ENCODE results near the gene CDH13. TPM values are rescaled to one million over a fixed set of nuclear protein-coding genes. Genes with fewer than 3 reads are reported as not detected.

The CDH13 gene
- total RNA-seq, 1 experiment from 2014 or later = 0.56 TPM

- Histone ChIP-seq H3K27me3 (ENCODE audit: low read length) (no peaks in the 10 kb centered on the region), H3K9me3 (ENCODE audit: low read length) (no peaks in the 10 kb centered on the region), H3K79me2 (ENCODE audit: low read length) (no peaks in the 10 kb centered on the region), H3K27ac (ENCODE audit: low read length) (no peak overlapping the region), H2AFZ (ENCODE audit: low read length) (no peak overlapping the region), H3K9ac (ENCODE audit: low read length) (no peak overlapping the region), H3K36me3 (ENCODE audit: insufficient read depth, low read length) (no peaks in the 10 kb centered on the region), H4K20me1 (ENCODE audit: insufficient read depth, low read depth, low read length) (no peaks in the 10 kb centered on the region), H3K9me2 (replicated peaks; ENCODE audit: insufficient read depth, low read length) (no peaks in the 10 kb centered on the region), H3K4me2 (ENCODE audit: low read depth, low read length, poor library complexity, severe bottlenecking) (no peak overlapping the region), H3K4me3 (ENCODE audit: low read length) (no peak overlapping the region), H3K4me1 (ENCODE audit: low read length) (peaks cover 22% of the 10 kb centered on the region)
- DNase-seq = no peak
These were observed 1211.4 kb downstream of the CDH13 start for GRCh38 chr16:83838151-83838550.

GRCh38 chr16:83839561-83839960 is 1212.8 kb downstream of the CDH13 start:
- H3K27ac ChIP-seq (ENCODE audit: low read length) = no peak overlapping the region
- H3K4me2 ChIP-seq (ENCODE audit: low read depth, low read length, poor library complexity, severe bottlenecking) = no peak overlapping the region

DNA sequence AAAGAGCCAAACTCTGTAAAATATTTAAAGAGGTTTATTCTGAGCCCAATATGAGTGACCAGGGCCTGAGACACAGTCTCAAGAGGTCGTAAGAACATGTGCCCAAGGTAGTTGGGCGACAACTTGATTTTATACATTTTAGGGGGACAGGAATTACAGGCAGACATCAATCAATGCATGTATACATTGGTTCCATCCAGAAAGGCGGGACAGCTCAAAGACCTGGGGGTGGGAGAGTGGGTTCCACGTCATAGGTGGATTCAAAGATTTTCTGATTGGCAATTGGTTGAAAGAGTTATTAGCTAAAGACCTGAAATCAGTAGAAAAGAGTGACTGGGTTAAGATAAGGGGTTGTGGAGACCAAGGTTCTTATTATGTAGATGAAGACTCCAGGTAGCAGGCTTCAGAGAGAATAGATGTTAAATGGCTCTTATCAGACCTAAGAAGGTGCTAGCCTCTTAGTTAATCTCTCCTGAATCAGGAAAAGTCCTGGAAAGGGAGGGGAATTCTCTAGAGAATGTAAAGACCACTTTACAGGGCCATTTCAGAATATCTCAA is 1213.4 kb downstream of the CDH13 start:
- Histone ChIP-seq H3K36me3 (ENCODE audit: insufficient read depth, low read length) (no peaks in the 10 kb centered on the region), H3K27ac (ENCODE audit: low read length) (no peak overlapping the region), H3K4me3 (ENCODE audit: low read length) (no peak overlapping the region), H3K79me2 (ENCODE audit: low read length) (no peaks in the 10 kb centered on the region), H3K27me3 (ENCODE audit: low read length) (no peaks in the 10 kb centered on the region), H4K20me1 (ENCODE audit: insufficient read depth, low read depth, low read length) (no peaks in the 10 kb centered on the region), H3K9me3 (ENCODE audit: low read length) (no peaks in the 10 kb centered on the region), H2AFZ (ENCODE audit: low read length) (no peak overlapping the region), H3K4me2 (ENCODE audit: low read depth, low read length, poor library complexity, severe bottlenecking) (no peak overlapping the region), H3K4me1 (ENCODE audit: low read length) (peaks cover 42% of the 10 kb centered on the region), H3K9me2 (replicated peaks; ENCODE audit: insufficient read depth, low read length) (no peaks in the 10 kb centered on the region), H3K9ac (ENCODE audit: low read length) (no peak overlapping the region)
- DNase-seq = no peak

More at GRCh38 chr16:83839561-83839960, 1212.8 kb downstream of the CDH13 start:
- Histone ChIP-seq H4K20me1 (ENCODE audit: insufficient read depth, low read depth, low read length) (no peaks in the 10 kb centered on the region), H3K4me1 (ENCODE audit: low read length) (peaks cover 36% of the 10 kb centered on the region), H3K79me2 (ENCODE audit: low read length) (no peaks in the 10 kb centered on the region), H3K36me3 (ENCODE audit: insufficient read depth, low read length) (no peaks in the 10 kb centered on the region), H3K9ac (ENCODE audit: low read length) (no peak overlapping the region), H3K4me3 (ENCODE audit: low read length) (no peak overlapping the region), H3K27me3 (ENCODE audit: low read length) (no peaks in the 10 kb centered on the region), H3K9me2 (replicated peaks; ENCODE audit: insufficient read depth, low read length) (no peaks in the 10 kb centered on the region), H2AFZ (ENCODE audit: low read length) (no peak overlapping the region), H3K9me3 (ENCODE audit: low read length) (no peaks in the 10 kb centered on the region)
- no peak for DNase-seq

- Histone ChIP-seq H3K4me2 (ENCODE audit: low read depth, low read length, poor library complexity, severe bottlenecking) (peak overlapping the region; percentile 83), H3K36me3 (ENCODE audit: insufficient read depth, low read length) (no peaks in the 10 kb centered on the region), H2AFZ (ENCODE audit: low read length) (no peak overlapping the region), H3K27me3 (ENCODE audit: low read length) (no peaks in the 10 kb centered on the region), H3K9me3 (ENCODE audit: low read length) (no peaks in the 10 kb centered on the region), H3K4me1 (ENCODE audit: low read length) (peaks cover 44% of the 10 kb centered on the region), H4K20me1 (ENCODE audit: insufficient read depth, low read depth, low read length) (no peaks in the 10 kb centered on the region), H3K79me2 (ENCODE audit: low read length) (no peaks in the 10 kb centered on the region), H3K27ac (ENCODE audit: low read length) (peak overlapping the region; percentile 94), H3K9me2 (replicated peaks; ENCODE audit: insufficient read depth, low read length) (no peaks in the 10 kb centered on the region), H3K9ac (ENCODE audit: low read length) (peak overlapping the region; percentile 22), H3K4me3 (ENCODE audit: low read length) (peak overlapping the region; percentile 58; the same call in 1 of the 2 replicates)
- peak; percentile 55 for DNase-seq
These were observed 1215.5 kb downstream of the CDH13 start for GRCh38 chr16:83842291-83842690.

GRCh38 chr16:83842756-83843507 is 1216.2 kb downstream of the CDH13 start:
- H3K9me2 ChIP-seq (replicated peaks; ENCODE audit: insufficient read depth, low read length) = no peaks in the 10 kb centered on the region
- H3K27me3 ChIP-seq (ENCODE audit: low read length) = no peaks in the 10 kb centered on the region
- peak; percentile 97 for DNase-seq
- H4K20me1 ChIP-seq (ENCODE audit: insufficient read depth, low read depth, low read length) = no peaks in the 10 kb centered on the region
- no peaks in the 10 kb centered on the region for H3K79me2 ChIP-seq (ENCODE audit: low read length)
- peaks cover 51% of the 10 kb centered on the region for H3K4me1 ChIP-seq (ENCODE audit: low read length)
- H3K9ac ChIP-seq (ENCODE audit: low read length) = peak overlapping the region; percentile 60
- H3K9me3 ChIP-seq (ENCODE audit: low read length) = no peaks in the 10 kb centered on the region
- H3K27ac ChIP-seq (ENCODE audit: low read length) = peak overlapping the region; percentile 94
- H2AFZ ChIP-seq (ENCODE audit: low read length) = no peak overlapping the region
- H3K4me3 ChIP-seq (ENCODE audit: low read length) = peak overlapping the region; percentile 58
- H3K36me3 ChIP-seq (ENCODE audit: insufficient read depth, low read length) = no peaks in the 10 kb centered on the region
- peak overlapping the region; percentile 83 for H3K4me2 ChIP-seq (ENCODE audit: low read depth, low read length, poor library complexity, severe bottlenecking)

GRCh38 chr16:83843657-83844056 is 1216.9 kb downstream of the CDH13 start:
- H3K27ac ChIP-seq (ENCODE audit: low read length) = peak overlapping the region; percentile 94
- H3K9me2 ChIP-seq (replicated peaks; ENCODE audit: insufficient read depth, low read length) = no peaks in the 10 kb centered on the region
- peak overlapping the region; percentile 83 for H3K4me2 ChIP-seq (ENCODE audit: low read depth, low read length, poor library complexity, severe bottlenecking)
- H3K27me3 ChIP-seq (ENCODE audit: low read length) = no peaks in the 10 kb centered on the region
- H4K20me1 ChIP-seq (ENCODE audit: insufficient read depth, low read depth, low read length) = no peaks in the 10 kb centered on the region
- H3K36me3 ChIP-seq (ENCODE audit: insufficient read depth, low read length) = no peaks in the 10 kb centered on the region
- DNase-seq = peak; percentile 79
- H3K4me3 ChIP-seq (ENCODE audit: low read length) = peak overlapping the region; percentile 58
- no peaks in the 10 kb centered on the region for H3K9me3 ChIP-seq (ENCODE audit: low read length)
- peak overlapping the region; percentile 60 for H3K9ac ChIP-seq (ENCODE audit: low read length)
- no peaks in the 10 kb centered on the region for H3K79me2 ChIP-seq (ENCODE audit: low read length)
- peaks cover 58% of the 10 kb centered on the region for H3K4me1 ChIP-seq (ENCODE audit: low read length)
- peak overlapping the region; percentile 39 for H2AFZ ChIP-seq (ENCODE audit: low read length)

DNA sequence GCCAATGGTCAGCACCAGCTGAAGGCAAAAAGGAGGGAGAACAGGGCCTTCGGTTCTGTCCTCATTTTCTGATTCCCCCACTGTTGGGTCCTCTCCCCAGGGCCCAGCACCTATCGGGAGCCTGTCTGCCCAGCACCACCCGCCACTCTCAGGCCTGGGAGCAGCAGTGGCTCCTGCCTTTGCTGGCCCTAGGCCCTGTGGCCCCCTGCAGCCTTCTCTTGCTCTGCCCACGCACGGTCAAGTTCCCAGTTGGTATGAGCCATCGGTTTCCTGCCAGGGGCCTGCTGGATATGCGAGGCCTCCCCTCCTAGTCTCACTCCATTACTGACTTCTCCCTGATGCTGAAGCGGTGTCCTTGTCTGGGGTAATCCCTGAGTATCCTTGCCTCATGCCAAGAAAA is 1218.5 kb downstream of the CDH13 start:
- Histone ChIP-seq H3K27me3 (ENCODE audit: low read length) (no peaks in the 10 kb centered on the region), H2AFZ (ENCODE audit: low read length) (no peak overlapping the region), H3K9me2 (replicated peaks; ENCODE audit: insufficient read depth, low read length) (no peaks in the 10 kb centered on the region), H3K4me1 (ENCODE audit: low read length) (peaks cover 69% of the 10 kb centered on the region), H3K27ac (ENCODE audit: low read length) (no peak overlapping the region), H4K20me1 (ENCODE audit: insufficient read depth, low read depth, low read length) (no peaks in the 10 kb centered on the region), H3K9me3 (ENCODE audit: low read length) (no peaks in the 10 kb centered on the region), H3K4me2 (ENCODE audit: low read depth, low read length, poor library complexity, severe bottlenecking) (no peak overlapping the region), H3K36me3 (ENCODE audit: insufficient read depth, low read length) (no peaks in the 10 kb centered on the region), H3K4me3 (ENCODE audit: low read length) (no peak overlapping the region), H3K9ac (ENCODE audit: low read length) (no peak overlapping the region), H3K79me2 (ENCODE audit: low read length) (no peaks in the 10 kb centered on the region)
- DNase-seq = no peak

DNA sequence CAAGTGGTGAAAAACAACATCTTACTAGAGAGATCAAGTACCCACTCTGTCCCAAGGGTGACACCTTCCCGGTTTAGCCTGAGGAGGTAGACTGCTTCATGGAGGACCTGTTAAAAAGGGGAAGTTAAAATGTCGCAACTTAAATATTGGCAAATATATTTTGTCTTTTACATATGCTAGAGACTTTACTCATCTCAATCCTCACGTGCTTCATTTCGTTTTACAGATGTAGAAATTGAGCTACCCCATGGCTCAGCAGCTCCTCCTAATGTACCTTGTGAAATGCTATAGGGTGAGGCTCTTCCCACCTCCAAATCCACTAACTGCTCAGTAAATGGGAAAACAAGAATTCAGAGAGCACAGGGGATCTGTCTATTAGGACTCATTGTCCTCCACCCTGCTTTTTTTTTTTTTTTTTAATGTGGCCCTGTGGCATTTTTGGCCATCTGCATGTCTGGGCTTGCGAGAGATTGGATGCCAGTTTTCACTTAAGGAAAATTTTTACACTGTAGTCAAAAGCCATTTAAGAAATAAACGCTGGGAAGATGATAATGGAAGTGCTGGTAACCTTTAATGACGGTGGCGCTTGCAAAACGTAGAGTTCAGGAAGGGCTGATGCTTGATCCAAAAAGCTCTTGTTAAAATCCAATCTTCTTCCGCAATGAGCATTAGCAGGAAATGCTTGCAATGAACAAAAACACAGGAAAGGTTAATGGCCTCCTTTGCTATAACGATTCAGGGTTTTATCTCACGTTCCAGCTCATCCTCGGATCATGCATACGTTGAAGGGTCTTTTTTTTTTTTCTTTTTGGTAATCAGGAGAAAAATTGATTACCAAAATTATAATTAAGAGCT is 1220.8 kb downstream of the CDH13 start:
- Histone ChIP-seq H3K9me2 (replicated peaks; ENCODE audit: insufficient read depth, low read length) (no peaks in the 10 kb centered on the region), H3K79me2 (ENCODE audit: low read length) (no peaks in the 10 kb centered on the region), H3K36me3 (ENCODE audit: insufficient read depth, low read length) (no peaks in the 10 kb centered on the region), H3K4me3 (ENCODE audit: low read length) (no peak overlapping the region), H2AFZ (ENCODE audit: low read length) (peak overlapping the region; percentile 40), H3K9ac (ENCODE audit: low read length) (no peak overlapping the region), H3K4me2 (ENCODE audit: low read depth, low read length, poor library complexity, severe bottlenecking) (peak overlapping the region; percentile 27), H3K4me1 (ENCODE audit: low read length) (peaks cover 57% of the 10 kb centered on the region), H4K20me1 (ENCODE audit: insufficient read depth, low read depth, low read length) (no peaks in the 10 kb centered on the region), H3K27me3 (ENCODE audit: low read length) (no peaks in the 10 kb centered on the region), H3K9me3 (ENCODE audit: low read length) (no peaks in the 10 kb centered on the region), H3K27ac (ENCODE audit: low read length) (no peak overlapping the region; the same call in 1 of the 2 replicates)
- peak; percentile 74 for DNase-seq
